Neural crest cell (in vitro differentiated cells): ENCODE data around the gene KCNMB4. TPM values are rescaled to one million over a fixed set of nuclear protein-coding genes. Genes with fewer than 3 reads are reported as not detected.

ENCODE experiments used
- DNase-seq: peaks from one replicate; pipeline ENCODE4 v3.0.0; 2021; ENCODE audit warnings: low read depth, mixed read lengths, low spot score
- H3K27ac Mint-ChIP-seq: one replicate; pipeline ENCODE4 v1.8.0; 2021; ENCODE audit warnings: mild to moderate bottlenecking, mixed read lengths; ENCODE audit not compliant: unreplicated experiment
- H3K27me3 Mint-ChIP-seq: 2 replicates; pipeline ENCODE4 v1.8.0; 2021; ENCODE audit warnings: low read depth, mild to moderate bottlenecking, mixed read lengths
- H3K36me3 Mint-ChIP-seq: 2 replicates; pipeline ENCODE4 v1.8.0; 2021; ENCODE audit warnings: low read depth, mild to moderate bottlenecking, mixed read lengths
- H3K4me1 Mint-ChIP-seq: 2 replicates; pipeline ENCODE4 v1.8.0; 2021; ENCODE audit warnings: mixed read lengths
- H3K4me3 Mint-ChIP-seq: one replicate; pipeline ENCODE4 v1.8.0; 2021; ENCODE audit warnings: mild to moderate bottlenecking, mixed read lengths
- H3K9me3 Mint-ChIP-seq: 2 replicates; pipeline ENCODE4 v1.8.0; 2021; ENCODE audit warnings: mixed read lengths
- total RNA-seq: library from RNA; stranded (reverse); gene quantifications from 2 replicates; pipeline ENCODE4 v1.2.1, GENCODE V29; 2021
- TF ChIP-seq, protein P1 (sequence below): fragments of 200-600 bp; sonication (generic); conservative IDR thresholded peaks from 2 replicates; pipeline ENCODE4 v1.5.0; 2021; ENCODE audit warnings: antibody characterized with exemption, mild to moderate bottlenecking

KCNMB4 gene
- total RNA-seq, 1 donor from 2014 or later = 6.9 TPM

DNA sequence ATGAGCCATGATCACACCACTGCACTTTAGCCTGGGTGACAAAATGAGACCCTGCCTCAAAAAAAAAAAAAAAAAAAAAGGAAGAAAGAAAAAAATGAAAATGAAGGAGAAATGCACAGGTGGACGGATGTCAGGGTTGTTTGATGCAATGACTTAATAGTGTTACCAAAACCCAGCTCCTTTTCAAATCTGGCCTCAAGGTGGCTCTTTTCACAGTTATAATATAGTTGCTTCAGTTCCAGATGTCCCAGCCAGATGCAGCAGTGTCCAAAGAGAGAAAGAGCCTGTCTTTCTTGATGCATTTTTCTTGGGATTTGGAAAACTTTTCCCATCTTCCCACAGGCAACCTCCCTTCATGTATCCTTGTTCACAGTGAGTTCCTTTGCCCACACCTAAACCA lies 36.5 kb downstream of the KCNMB4 start:
- peaks cover 5% of the 10 kb centered on the region for H3K9me3 Mint-ChIP-seq
- peaks cover 12% of the 10 kb centered on the region for H3K4me1 Mint-ChIP-seq
- H3K36me3 Mint-ChIP-seq = peaks cover 31% of the 10 kb centered on the region
- H3K27me3 Mint-ChIP-seq = no peaks in the 10 kb centered on the region
- H3K27ac Mint-ChIP-seq = no peak overlapping the region
- TF ChIP-seq, protein P1, sequence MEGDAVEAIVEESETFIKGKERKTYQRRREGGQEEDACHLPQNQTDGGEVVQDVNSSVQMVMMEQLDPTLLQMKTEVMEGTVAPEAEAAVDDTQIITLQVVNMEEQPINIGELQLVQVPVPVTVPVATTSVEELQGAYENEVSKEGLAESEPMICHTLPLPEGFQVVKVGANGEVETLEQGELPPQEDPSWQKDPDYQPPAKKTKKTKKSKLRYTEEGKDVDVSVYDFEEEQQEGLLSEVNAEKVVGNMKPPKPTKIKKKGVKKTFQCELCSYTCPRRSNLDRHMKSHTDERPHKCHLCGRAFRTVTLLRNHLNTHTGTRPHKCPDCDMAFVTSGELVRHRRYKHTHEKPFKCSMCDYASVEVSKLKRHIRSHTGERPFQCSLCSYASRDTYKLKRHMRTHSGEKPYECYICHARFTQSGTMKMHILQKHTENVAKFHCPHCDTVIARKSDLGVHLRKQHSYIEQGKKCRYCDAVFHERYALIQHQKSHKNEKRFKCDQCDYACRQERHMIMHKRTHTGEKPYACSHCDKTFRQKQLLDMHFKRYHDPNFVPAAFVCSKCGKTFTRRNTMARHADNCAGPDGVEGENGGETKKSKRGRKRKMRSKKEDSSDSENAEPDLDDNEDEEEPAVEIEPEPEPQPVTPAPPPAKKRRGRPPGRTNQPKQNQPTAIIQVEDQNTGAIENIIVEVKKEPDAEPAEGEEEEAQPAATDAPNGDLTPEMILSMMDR = no peak
- DNase-seq = no peak
- no peak overlapping the region for H3K4me3 Mint-ChIP-seq

DNA sequence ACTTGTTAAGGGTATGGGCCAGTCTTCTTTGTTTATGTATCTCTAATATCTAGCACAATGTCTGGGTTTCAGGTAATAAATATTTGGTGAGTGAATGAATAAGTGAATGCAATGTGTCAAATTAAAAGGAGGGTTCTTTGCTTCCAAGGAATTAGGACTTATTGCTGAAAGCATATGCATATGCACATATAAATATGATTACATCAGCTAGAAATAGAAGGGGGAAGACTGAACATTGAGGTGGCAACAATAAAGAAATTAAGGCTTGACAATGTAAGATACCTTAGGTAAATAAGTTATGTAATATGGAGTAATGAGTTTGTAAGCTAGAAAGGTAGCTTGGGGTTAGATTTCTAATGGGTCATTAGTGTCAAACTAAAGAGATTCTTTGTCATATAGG lies 37.7 kb downstream of the KCNMB4 start:
- H3K4me1 Mint-ChIP-seq = peaks cover 12% of the 10 kb centered on the region
- no peak overlapping the region for H3K4me3 Mint-ChIP-seq
- H3K36me3 Mint-ChIP-seq = peaks cover 28% of the 10 kb centered on the region
- no peaks in the 10 kb centered on the region for H3K27me3 Mint-ChIP-seq
- TF ChIP-seq, protein P1 = no peak
- DNase-seq = no peak
- H3K27ac Mint-ChIP-seq = no peak overlapping the region
- peaks cover 5% of the 10 kb centered on the region for H3K9me3 Mint-ChIP-seq

DNA sequence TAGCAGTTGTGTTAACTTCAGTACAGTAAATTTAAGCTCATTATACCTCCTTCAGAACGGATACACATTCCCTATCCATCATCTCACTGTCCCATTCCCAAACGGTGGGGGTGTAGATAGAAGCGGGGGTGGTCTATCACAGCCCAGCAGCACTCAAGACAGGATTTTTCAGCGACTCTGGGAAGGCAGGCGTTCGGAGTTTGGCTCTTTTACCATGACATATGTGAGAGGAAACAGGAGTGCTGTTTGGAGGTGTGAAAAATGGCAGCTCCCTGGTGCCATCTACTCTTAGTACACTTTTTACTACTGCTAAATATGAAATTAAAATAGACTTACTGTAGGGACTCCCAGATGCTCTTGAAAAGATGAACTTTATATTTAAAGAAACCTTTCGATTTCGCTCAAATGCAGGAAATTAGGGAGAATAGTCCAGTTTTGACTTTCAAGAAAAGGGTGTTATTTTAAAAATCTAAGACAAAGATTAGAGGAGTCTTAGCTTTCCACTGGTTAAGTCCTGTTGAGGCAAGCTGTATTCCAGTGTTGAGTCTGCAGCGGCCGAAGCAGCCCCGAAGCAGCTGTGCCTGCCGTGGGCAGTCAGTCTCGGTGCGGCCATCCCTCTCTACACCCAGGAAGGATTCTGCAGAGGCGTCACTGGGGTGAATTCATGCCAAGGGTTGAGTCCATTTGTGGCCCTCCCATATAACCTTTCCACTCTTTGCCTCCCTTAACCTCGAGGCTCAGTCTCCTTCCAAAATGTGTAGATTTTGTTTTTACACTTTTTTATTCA lies 42.1 kb downstream of the KCNMB4 start:
- TF ChIP-seq, protein P1 = no peak
- Mint-ChIP-seq H3K27me3 (no peaks in the 10 kb centered on the region), H3K9me3 (peaks cover 5% of the 10 kb centered on the region), H3K4me3 (no peak overlapping the region), H3K4me1 (peaks cover 12% of the 10 kb centered on the region), H3K36me3 (peaks cover 17% of the 10 kb centered on the region), H3K27ac (no peak overlapping the region)
- DNase-seq = no peak

DNA sequence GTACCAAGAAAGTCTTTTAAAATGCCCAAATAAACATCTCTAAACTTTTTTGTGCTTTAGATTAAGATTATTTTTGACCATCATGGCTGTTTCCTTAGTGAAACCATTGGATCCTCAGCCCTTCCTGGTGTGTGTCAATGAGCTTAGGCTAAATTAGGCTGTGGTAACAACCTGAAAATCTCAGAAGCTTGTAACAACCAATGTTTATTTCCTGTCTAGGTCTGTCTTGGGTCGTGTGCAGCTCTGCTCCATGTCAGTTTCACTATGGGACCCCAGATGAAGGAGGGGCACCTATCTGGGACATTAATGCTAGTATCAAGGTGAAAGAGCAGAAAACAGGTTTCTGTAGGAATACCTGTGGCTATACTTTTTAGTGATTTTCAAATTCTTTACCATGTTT lies 49.9 kb downstream of the KCNMB4 start:
- Mint-ChIP-seq H3K27ac (no peak overlapping the region), H3K4me1 (no peaks in the 10 kb centered on the region), H3K36me3 (peaks cover 6% of the 10 kb centered on the region), H3K9me3 (no peaks in the 10 kb centered on the region), H3K27me3 (no peaks in the 10 kb centered on the region), H3K4me3 (no peak overlapping the region)
- DNase-seq = no peak
- TF ChIP-seq, protein P1 = no peak

DNA sequence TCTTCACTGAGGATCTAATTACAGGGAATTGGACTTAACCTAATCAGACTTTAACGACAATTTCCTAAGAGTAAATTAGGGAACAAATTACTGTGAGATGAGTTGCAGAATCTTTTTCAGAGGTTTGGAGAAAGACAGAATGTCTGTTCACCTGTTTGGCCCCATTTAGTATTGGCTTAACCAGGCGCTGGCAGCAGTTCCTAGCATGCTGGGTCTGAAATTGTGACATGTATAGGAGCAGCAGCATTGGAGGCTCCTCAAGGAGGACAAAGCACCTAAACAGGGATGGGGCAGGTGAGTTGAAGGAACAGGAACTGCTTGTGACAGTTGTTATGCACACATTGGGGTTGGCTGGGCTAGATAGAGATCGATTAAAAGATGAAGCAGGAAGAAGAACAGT lies 51.0 kb downstream of the KCNMB4 start:
- no peaks in the 10 kb centered on the region for H3K4me1 Mint-ChIP-seq
- DNase-seq = no peak
- no peak overlapping the region for H3K4me3 Mint-ChIP-seq
- H3K27me3 Mint-ChIP-seq = no peaks in the 10 kb centered on the region
- H3K9me3 Mint-ChIP-seq = no peaks in the 10 kb centered on the region
- TF ChIP-seq, protein P1 = no peak
- H3K36me3 Mint-ChIP-seq = peaks cover 6% of the 10 kb centered on the region
- no peak overlapping the region for H3K27ac Mint-ChIP-seq
